Germinal center (tissue), 1 donor: ENCODE data around the gene CPEB4.

Experiments
- DNase-seq: peaks from one replicate; pipeline ENCODE4 v3.0.0; 2012; ENCODE audit warnings: mixed read lengths, low spot score

The CPEB4 gene

GRCh38 chr5:173858670-173859407 lies 29.3 kb upstream of the CPEB4 start:
- no peak for DNase-seq

- DNase-seq, result no peak
These were observed 28.6 kb upstream of the CPEB4 start for GRCh38 chr5:173859408-173860159.

GRCh38 chr5:173862047-173862477 lies 26.1 kb upstream of the CPEB4 start:
- DNase-seq, result no peak

- no peak for DNase-seq
These were observed 24.8 kb upstream of the CPEB4 start for GRCh38 chr5:173863359-173863758.

GRCh38 chr5:173864126-173865050 lies 23.8 kb upstream of the CPEB4 start:
- DNase-seq, result no peak

- no peak for DNase-seq
These were observed 21.8 kb upstream of the CPEB4 start for GRCh38 chr5:173866243-173866857.

GRCh38 chr5:173866858-173867679 lies 21.1 kb upstream of the CPEB4 start:
- DNase-seq, result no peak

GRCh38 chr5:173868096-173868880 lies 19.9 kb upstream of the CPEB4 start:
- DNase-seq, result no peak

- no peak for DNase-seq
These were observed 18.8 kb upstream of the CPEB4 start for GRCh38 chr5:173869316-173869715.

GRCh38 chr5:173872957-173873305 lies 15.2 kb upstream of the CPEB4 start:
- no peak for DNase-seq

- no peak for DNase-seq
These were observed 14.7 kb upstream of the CPEB4 start for GRCh38 chr5:173873306-173873922.

- DNase-seq, result no peak
These were observed 13.0 kb upstream of the CPEB4 start for GRCh38 chr5:173875189-173875588.

GRCh38 chr5:173878224-173878967 lies 9.8 kb upstream of the CPEB4 start:
- no peak for DNase-seq

- DNase-seq, result no peak
These were observed 7.7 kb upstream of the CPEB4 start for GRCh38 chr5:173880306-173880985.

GRCh38 chr5:173881811-173882575 lies 6.2 kb upstream of the CPEB4 start:
- DNase-seq, result no peak

GRCh38 chr5:173882632-173883031 lies 5.5 kb upstream of the CPEB4 start:
- DNase-seq, result no peak

GRCh38 chr5:173883347-173883924 lies 4.7 kb upstream of the CPEB4 start:
- DNase-seq, result no peak
